HG03045 (cell line): ENCODE results near the gene UGT1A8.
"Not testable (repeated sequence)": the region's sequence is repeated elsewhere in the genome, so short reads cannot be mapped to it uniquely, and the experiment has no call there.

Experiments used
- ATAC-seq: cut with Tn5 transposase; IDR thresholded peaks from one replicate; pipeline ENCODE4 v1.9.1; 2021; ENCODE audit warnings: mild to moderate bottlenecking, moderate library complexity; ENCODE audit not compliant: unreplicated experiment

Gene UGT1A8

GRCh38 chr2:233617476-233617875 lies at the start of gene UGT1A8:
TSS of gene UGT1A8 (plus strand) at chr2:233617633. CDS start at chr2:233617708, 75 bp downstream.
- ATAC-seq = not testable (repeated sequence)

DNA sequence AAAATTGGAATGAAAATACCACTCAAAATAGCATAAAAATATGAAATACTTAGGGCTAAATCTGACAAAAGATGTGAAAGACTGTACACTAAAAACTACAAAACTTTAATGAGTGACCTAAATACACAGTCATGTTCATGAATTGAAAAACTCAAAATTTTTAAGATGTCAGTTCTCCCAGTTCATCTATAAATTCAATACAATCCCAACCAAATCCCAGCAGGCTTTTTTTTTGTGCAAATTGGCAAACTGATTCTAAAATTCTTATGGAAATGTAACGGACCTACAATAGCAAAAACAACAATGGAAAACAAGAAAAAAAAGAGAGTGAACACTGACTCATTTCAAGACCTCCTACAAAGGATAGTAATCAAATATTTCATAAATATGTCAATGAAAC lies 46.4 kb upstream of the UGT1A8 start:
- no peak for ATAC-seq

DNA sequence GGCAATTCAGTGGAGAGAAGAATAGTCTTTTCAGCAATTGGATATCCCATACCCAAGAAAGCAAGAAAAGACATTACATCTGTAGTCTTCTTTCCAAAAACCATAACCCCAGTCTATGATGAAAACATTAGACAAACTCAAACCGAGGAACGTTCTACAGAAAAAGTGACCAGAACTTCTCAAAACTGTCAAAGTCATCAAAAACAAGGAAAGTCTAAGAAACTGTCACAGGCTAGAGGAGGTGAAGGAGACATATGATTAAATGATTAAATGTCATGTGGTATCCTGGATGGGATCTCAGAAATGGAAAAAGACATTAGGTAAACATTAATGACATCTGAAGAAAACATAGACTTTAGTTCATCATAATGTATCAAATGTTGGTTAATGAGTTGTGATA lies 46.0 kb upstream of the UGT1A8 start:
- no peak for ATAC-seq

DNA sequence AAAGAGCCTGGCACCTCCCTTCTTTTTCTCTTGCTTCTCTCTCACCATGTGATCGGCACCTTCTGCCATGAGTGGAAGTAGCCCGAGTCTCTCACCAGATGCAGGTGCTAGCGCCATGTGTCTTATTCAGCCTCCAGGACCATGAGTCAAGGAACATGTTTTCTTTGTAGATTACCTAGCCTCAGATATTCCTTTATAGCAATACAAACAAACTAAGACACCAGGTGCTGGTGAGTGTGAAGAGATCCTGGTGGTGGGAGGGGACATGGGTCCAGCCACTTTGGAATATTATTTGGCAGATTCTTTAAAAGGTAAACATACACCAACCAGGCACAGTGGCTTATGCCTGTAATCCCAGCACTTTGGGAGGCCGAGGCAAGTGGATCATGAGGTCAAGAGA lies 45.0 kb upstream of the UGT1A8 start:
- ATAC-seq = no peak

GRCh38 chr2:233577341-233577740 lies 40.1 kb upstream of the UGT1A8 start:
- ATAC-seq = not testable (repeated sequence)

DNA sequence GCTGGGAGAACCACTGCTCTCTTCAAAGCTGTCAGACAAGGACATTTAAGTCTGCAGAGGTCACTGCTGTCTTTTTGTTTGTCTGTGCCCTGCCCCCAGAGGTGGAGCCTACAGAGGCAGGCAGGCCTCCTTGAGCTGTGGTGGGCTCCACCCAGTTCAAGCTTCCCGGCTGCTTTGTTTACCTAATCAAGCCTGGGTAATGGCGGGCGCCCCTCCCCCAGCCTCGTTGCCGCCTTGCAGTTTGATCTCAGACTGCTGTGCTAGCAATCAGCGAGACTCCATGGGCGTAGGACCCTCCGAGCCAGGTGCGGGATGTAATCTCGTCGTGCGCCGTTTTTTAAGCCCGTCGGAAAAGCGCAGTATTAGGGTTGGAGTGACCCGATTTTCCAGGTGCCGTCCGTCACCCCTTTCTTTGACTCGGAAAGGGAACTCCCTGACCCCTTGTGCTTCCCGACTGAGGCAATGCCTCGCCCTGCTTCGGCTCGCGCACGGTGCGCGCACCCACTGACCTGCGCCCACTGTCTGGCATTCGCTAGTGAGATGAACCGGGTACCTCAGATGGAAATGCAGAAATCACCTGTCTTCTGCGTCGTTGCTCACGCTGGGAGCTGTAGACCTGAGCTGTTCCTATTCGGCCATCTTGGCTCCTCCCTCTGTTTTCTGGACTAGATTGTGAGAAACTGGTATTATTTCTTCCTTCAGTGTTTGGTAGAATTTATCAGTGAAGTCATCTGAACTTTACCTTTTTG lies 34.0 kb upstream of the UGT1A8 start:
- not testable (repeated sequence) for ATAC-seq

DNA sequence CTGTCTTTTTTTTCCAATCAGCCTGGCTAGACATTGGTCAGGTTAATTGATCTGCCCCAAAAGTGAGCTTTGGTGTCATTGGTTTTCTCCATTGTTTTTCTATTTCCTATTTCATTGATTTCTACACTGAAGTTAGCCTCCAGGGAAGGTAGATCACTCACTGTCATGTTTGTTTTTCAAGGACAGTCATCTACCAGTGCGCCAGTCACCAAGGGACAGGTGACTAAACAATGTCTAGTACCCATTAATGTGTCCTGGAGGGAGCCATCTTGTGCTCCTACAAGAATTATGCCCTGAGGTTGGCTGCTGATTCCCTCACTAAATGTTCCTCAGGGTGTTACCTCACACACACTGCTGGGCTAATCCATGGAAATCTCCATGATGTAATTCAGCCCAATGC lies 33.2 kb upstream of the UGT1A8 start:
- ATAC-seq = no peak

DNA sequence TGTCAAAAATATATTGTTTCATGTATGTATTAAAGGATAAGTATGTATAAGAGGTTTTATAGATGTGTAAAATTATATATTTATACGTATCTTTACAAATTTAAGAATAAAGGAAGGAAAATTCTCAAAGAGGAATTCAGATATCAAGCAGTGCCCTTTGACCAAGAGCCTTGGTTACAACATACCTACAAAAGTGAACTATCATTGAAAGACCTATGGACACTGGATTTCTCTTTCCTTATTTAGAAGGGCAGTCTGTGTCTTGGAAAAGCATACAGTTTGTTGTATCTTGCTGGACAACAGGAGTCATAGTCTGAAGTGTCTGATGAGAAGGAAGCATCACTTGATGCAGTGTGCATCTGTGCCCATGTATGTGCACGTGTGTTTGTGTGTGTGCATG lies 29.0 kb upstream of the UGT1A8 start:
- no peak for ATAC-seq

DNA sequence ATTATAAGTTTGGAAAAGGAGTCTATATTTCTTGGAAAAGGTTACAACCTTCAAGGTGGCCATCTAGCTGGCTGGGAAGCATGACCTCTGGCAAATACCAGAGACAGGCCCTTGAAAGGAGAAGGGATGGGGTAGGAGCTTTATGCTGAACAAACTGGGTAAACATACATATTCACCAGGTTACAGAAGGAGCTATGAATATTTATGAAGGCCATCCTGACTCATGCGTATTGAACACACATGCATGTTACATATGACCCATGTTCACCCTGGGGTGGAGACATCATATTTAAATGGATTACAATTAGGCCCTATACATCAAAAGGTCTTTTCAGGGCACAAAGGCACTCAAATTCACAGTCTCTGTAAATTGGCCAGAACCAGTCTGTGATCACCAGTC lies 24.7 kb upstream of the UGT1A8 start:
- ATAC-seq = not testable (repeated sequence)

DNA sequence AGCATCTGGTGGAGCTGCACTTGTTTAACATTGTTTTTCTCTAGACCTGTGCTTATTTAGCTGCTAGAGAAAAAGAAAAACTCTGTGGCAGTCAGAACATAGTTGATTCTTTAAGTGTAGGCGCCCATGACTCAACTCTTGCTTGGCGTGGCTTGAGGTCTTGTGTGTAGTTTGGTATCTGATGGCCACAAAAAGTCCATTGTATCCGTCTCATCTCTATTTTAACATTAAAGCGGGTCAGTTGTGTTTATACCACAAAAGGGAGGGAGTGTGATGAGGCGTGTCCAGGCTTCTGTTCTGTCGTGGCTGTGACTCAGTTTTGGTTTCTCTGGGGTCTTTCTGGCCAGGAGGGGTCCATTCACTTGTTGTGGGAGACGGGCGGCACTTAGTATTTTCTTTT lies 24.2 kb upstream of the UGT1A8 start:
- no peak for ATAC-seq

GRCh38 chr2:233597522-233597921 lies 19.9 kb upstream of the UGT1A8 start:
- ATAC-seq = no peak

- no peak for ATAC-seq
Measured at GRCh38 chr2:233598952-233599351, 18.5 kb upstream of the UGT1A8 start.

DNA sequence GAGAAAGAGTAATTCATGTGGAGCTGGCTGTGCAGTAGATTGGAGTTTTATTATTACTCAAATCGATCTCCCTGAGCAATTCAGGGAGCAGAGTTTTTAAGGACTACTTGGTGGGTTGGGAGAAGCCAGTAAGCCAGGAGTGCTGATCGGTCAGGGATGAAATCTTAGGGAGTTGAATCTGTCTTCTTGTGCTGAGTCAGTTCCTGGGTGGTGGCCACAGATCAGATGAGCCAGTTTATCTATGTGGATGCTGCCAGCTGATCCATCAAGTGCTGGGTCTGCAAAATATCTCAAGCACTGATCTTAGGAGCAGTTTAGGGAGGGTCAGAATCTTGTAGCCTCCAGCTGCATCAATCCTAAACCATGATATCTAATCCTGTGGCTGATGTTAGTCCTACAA lies 17.0 kb upstream of the UGT1A8 start:
- ATAC-seq = no peak

DNA sequence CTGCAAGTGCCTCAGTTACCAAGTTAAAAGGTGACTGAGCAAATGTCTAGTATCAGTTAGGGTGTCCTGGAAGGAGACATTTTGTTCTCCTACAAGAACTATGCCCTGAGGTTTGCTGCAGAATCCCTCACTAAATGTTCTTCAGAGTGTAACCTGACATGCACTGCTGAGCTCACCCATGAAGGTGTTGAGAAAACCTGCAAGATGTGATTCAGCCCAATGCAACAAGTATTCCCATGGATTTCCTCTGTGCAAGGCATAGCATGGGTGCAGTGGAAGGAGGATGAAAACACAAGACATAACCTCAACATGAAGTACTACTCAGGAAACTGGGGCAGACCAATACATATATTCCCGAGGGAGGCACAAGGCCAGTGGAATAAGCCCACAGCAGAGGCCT lies 15.4 kb upstream of the UGT1A8 start:
- no peak for ATAC-seq

DNA sequence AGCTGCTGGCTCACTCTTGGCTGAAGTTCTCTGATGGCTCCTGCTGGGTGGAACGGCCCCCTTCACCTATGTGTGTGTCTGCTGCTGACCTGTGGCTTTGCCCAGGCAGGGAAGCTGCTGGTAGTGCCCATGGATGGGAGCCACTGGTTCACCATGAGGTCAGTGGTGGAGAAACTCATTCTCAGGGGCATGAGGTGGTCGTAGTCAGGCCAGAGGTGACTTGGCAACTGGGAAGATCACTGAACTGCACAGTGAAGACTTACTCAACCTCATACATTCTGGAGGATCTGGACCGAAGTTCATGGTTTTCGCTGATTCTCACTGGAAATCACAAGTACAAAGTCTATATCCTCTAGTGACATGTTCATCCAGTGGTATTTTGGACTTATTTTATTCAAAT lies 13.9 kb upstream of the UGT1A8 start:
- no peak for ATAC-seq

DNA sequence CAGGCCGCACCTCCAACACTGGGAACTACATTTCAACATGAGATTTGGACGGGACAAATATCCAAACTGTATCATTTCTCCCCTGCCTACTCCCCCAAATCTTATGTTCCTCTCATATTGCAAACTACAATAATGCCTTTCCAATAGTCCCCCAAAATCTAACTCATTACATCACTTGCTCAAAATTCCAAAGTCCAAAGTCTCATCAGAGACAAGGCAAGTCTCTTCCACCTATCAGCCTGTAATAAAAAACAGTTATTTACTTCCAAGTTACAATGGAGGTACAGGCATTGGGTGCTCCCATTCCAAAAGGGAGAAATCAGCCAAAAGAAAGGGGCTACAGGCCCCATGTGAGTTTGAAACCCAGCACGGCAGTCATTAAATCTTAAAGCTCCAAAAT lies 12.6 kb upstream of the UGT1A8 start:
- ATAC-seq = no peak

DNA sequence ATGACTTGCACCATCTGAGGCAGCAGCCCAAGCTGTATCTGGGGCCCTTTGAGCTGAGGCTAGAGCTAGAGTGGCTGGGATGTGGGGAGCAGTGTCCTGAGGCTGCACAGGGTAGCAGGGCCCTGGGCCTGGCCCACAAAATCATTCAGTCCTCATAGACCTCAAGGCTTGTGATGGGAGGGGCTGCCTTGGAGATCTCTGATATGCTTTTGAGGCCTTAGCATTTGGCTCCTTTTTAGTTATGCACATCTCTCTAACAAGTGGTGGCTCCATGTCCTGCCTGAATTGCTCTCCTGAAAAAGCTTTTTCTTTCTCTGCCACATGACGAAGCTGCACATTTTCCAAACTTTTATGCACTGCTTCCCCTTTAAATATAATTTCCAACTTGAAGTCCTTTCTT lies 11.8 kb upstream of the UGT1A8 start:
- no peak for ATAC-seq

DNA sequence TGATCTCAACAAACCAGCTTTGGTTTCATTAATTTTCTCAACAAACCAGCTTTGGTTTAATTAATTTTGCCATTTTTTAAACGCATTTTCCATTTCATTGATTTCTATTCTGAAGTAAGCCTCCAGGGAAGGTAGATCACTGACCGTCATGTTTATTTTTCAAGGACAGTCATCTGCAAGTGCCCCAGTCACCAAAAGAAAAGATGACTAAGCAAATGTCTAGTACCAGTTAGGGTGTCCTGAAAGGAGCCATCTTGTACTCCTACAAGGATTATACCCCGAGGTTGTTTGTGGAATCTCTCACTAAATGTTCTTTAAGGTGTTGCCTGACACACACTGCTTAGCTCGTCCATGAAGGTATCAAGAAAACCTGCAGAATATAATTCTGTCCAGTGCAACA lies 6.1 kb upstream of the UGT1A8 start:
- no peak for ATAC-seq

DNA sequence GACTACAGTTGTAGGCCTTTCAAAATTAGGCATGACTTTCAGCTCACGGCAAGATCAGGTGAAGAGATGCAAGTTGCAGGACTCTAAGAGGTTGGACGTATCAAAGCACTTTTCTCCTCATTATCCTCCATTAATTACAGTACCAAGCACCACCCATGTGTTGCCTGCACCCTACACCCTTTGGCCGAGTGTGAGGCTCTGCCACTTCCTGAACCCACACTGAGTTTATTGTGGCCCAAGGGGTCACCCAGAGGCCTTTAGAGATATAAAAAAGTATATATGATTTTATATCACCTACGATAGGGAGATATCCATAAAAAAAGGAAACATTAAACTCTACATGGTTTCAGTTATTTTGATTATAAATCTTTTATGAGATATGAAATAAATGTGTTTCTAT lies 2.8 kb downstream of the UGT1A8 start:
- ATAC-seq = no peak

DNA sequence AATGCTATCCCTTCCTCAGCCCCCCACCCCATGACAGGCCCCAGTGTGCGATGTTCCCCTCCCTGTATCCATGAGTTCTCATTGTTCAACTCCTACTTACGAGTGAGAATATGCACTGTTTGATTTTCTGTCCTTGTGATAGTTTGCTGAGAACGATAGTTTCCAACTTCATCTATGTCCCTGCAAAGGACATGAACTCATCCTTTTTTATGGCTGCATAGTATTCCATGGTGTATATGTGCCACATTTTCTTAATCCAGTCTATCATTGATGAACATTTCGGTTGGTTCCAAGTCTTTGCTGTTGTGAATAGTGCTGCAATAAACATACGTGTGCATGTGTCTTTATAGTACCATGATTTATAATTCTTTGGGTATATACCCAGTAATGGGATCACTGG lies 4.4 kb downstream of the UGT1A8 start:
- not testable (repeated sequence) for ATAC-seq

- no peak for ATAC-seq
Measured at GRCh38 chr2:233627331-233628025, 10.0 kb downstream of the UGT1A8 start.

GRCh38 chr2:233636306-233636705 lies 18.9 kb downstream of the UGT1A8 start, which contains the start of gene UGT1A10:
TSS of gene UGT1A10 (plus strand) at chr2:233636448. CDS start at chr2:233636523, 75 bp downstream.
- ATAC-seq = not testable (repeated sequence)
